CD4-positive, alpha-beta T cell treated with Interleukin-6 at 100 ng/mL for 8 hours (primary cell): Measurements from ENCODE around the gene ARMC9.

ENCODE experiments used
- DNase-seq: peaks from one replicate; pipeline ENCODE4 v3.0.0-alpha.2; 2020; ENCODE audit warnings: mixed read lengths, low spot score

The ARMC9 gene

GRCh38 chr2:231382116-231382515 is 183.7 kb downstream of the ARMC9 start:
- no peak for DNase-seq

- no peak for DNase-seq
These were observed 185.1 kb downstream of the ARMC9 start for GRCh38 chr2:231383416-231384108.

- DNase-seq, result no peak
These were observed 185.6 kb downstream of the ARMC9 start for GRCh38 chr2:231384109-231384435.

- no peak for DNase-seq
These were observed 186.5 kb downstream of the ARMC9 start for GRCh38 chr2:231384970-231385369.

GRCh38 chr2:231385429-231385828 is 187.0 kb downstream of the ARMC9 start:
- no peak for DNase-seq

- no peak for DNase-seq
These were observed 188.0 kb downstream of the ARMC9 start for GRCh38 chr2:231386446-231386845.

- no peak for DNase-seq
These were observed 189.7 kb downstream of the ARMC9 start for GRCh38 chr2:231387904-231388724.

- DNase-seq, result no peak
These were observed 190.4 kb downstream of the ARMC9 start for GRCh38 chr2:231388725-231389346.

- DNase-seq, result no peak
These were observed 192.2 kb downstream of the ARMC9 start for GRCh38 chr2:231390667-231391066.

GRCh38 chr2:231391981-231392380 is 193.6 kb downstream of the ARMC9 start:
- no peak for DNase-seq

GRCh38 chr2:231392431-231393148 is 194.2 kb downstream of the ARMC9 start:
- DNase-seq, result no peak

- DNase-seq, result no peak
These were observed 195.0 kb downstream of the ARMC9 start for GRCh38 chr2:231393149-231394131.

- DNase-seq, result no peak
These were observed 196.0 kb downstream of the ARMC9 start for GRCh38 chr2:231394211-231395141.

- no peak for DNase-seq
These were observed 197.0 kb downstream of the ARMC9 start, which contains the start of gene B3GNT7 for GRCh38 chr2:231395188-231396057. Gene B3GNT7 (plus strand): TSS chr2:231395710. CDS start chr2:231395804, 94 bp downstream.

- no peak for DNase-seq
These were observed 197.8 kb downstream of the ARMC9 start for GRCh38 chr2:231396058-231396821.

GRCh38 chr2:231397011-231397927 is 198.8 kb downstream of the ARMC9 start:
- DNase-seq, result no peak

GRCh38 chr2:231397928-231398294 is 199.5 kb downstream of the ARMC9 start:
- DNase-seq, result no peak
